GM19463 (cell line): ENCODE results near the gene CEP295NL.
"Not testable (repeated sequence)": the region's sequence is repeated elsewhere in the genome, so short reads cannot be mapped to it uniquely, and the experiment has no call there.

ENCODE experiments used
- ATAC-seq: cut with Tn5 transposase; IDR thresholded peaks from one replicate; pipeline ENCODE4 v1.9.1; 2021; ENCODE audit warnings: mild to moderate bottlenecking, moderate library complexity; ENCODE audit not compliant: unreplicated experiment

CEP295NL gene

GRCh38 chr17:78891406-78892061 lies 11.5 kb downstream of the CEP295NL start:
- no peak for ATAC-seq

- ATAC-seq = no peak
Measured at GRCh38 chr17:78890498-78890897, 12.5 kb downstream of the CEP295NL start.

- ATAC-seq = not testable (repeated sequence)
Measured at GRCh38 chr17:78890096-78890495, 12.9 kb downstream of the CEP295NL start.

- no peak for ATAC-seq
Measured at GRCh38 chr17:78889531-78889930, 13.5 kb downstream of the CEP295NL start.

- ATAC-seq = no peak
Measured at GRCh38 chr17:78888941-78889518, 14.0 kb downstream of the CEP295NL start.

GRCh38 chr17:78886954-78887353 lies 16.0 kb downstream of the CEP295NL start:
- no peak for ATAC-seq

GRCh38 chr17:78885956-78886355 lies 17.0 kb downstream of the CEP295NL start:
- ATAC-seq = no peak

- no peak for ATAC-seq
Measured at GRCh38 chr17:78884876-78885667, 17.9 kb downstream of the CEP295NL start.

- ATAC-seq = no peak
Measured at GRCh38 chr17:78884148-78884825, 18.7 kb downstream of the CEP295NL start.

- no peak for ATAC-seq
Measured at GRCh38 chr17:78883533-78884131, 19.4 kb downstream of the CEP295NL start.

GRCh38 chr17:78883089-78883532 lies 19.9 kb downstream of the CEP295NL start:
- no peak for ATAC-seq

GRCh38 chr17:78882540-78883088 lies 20.4 kb downstream of the CEP295NL start:
- ATAC-seq = no peak

- ATAC-seq = no peak
Measured at GRCh38 chr17:78879635-78880186, 23.3 kb downstream of the CEP295NL start.

- no peak for ATAC-seq
Measured at GRCh38 chr17:78878871-78879527, 24.0 kb downstream of the CEP295NL start.

GRCh38 chr17:78878261-78878660 lies 24.7 kb downstream of the CEP295NL start:
- no peak for ATAC-seq

- not testable (repeated sequence) for ATAC-seq
Measured at GRCh38 chr17:78876954-78877517, 26.0 kb downstream of the CEP295NL start.

- no peak for ATAC-seq
Measured at GRCh38 chr17:78876094-78876597, 26.9 kb downstream of the CEP295NL start.

- ATAC-seq = no peak
Measured at GRCh38 chr17:78875363-78876093, 27.5 kb downstream of the CEP295NL start.
